ENCODE results near the gene MAP3K6.

- TF ChIP-seq CTCF (IDR thresholded peaks at IDR 0.05) (no peak), POLR2A (IDR thresholded peaks at IDR 0.05) (no peak), POLR2AphosphoS5 (IDR thresholded peaks at IDR 0.05) (no peak), EP300 (IDR thresholded peaks at IDR 0.05; ENCODE audit: low read depth) (no peak)
Observed at GRCh38 chr1:27339213-27339612, 27.5 kb downstream of the MAP3K6 start.

Data from transverse colon (tissue), 4 donors.